SH-SY5Y (cell line): Measurements from ENCODE around the gene INO80E.

Source experiments
- GATA2 ChIP-seq: IDR thresholded peaks from 2 replicates; pipeline ENCODE4 v1.6.1; 2011; ENCODE audit warnings: mild to moderate bottlenecking, low read depth, low read length
- GATA3 ChIP-seq: IDR thresholded peaks from 2 replicates; pipeline ENCODE4 v1.6.1; 2011; ENCODE audit warnings: low read depth, mild to moderate bottlenecking, low read length, moderate library complexity

GRCh38 chr16:29982560-29983419 lies 13.3 kb upstream of the INO80E start:
- TF ChIP-seq GATA3 (no peak), GATA2 (no peak)
